Activated CD8-positive, alpha-beta memory T cell treated with anti-CD3 and anti-CD28 coated beads, Interleukin-2, amount 50 U/mL, for 1 hour (primary cell): ENCODE data around the gene ADAMTS14.

Source experiments
- DNase-seq: peaks from one replicate; pipeline ENCODE4 v3.0.0-alpha.2; 2020; ENCODE audit errors: extremely low read depth

ADAMTS14 gene

DNA sequence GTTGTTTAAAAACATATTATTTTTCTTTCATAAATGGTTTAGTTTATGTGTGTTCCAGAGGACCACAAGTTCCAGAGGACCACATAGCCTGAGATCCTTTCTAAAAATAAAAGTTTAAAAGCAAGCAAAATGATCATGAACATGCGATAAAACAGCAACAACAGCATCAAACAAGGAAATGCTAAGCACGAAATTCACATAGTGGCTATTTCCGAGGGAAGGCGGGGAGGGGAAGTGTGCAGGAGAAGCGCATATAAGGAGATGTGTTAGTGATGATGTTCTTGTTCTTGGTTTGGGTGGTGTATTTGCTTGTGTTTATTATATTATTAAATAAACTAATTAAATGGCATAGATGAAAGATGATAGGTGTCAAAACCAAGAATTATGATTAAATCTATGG, 111.7 kb downstream of the ADAMTS14 start:
- DNase-seq = no peak

DNA sequence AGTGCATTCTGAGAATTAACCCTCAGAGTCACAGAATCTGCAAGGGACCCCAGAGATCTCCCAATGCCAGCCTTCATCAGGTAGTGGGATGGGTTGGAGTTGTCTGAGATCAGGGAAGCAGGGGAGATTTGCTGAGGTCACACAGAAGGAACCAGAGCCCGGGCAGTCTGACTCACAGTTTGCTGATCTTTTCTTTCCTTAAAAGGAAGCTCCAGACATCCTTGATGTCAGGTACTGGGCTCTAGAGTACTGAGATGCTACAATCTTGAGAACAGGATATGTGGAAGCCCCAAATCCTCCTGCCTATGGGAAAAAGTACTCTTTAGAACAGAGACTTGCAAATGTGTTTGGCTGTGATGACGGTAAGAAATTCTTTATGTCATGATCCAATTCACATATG, 112.2 kb downstream of the ADAMTS14 start:
- DNase-seq = no peak

DNA sequence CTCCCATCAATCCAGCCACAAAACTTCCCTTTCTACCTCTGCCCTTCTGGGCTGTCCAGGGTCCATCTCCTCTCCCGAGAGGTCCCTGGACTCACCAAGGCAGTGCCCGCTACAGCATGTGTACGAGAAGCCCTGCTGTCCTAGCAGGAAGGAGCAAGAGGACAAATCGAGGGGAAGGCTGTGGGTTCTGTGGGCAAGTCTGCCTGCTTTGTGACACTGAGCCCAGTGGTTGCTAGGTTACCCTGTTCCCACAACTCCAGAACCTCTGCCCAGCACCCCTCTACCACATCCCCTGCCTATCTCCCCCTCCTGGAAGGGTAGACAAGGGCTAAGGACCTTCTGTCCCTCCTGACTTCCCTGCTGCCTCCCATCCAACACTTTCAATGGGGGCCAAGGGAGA, 112.9 kb downstream of the ADAMTS14 start, which contains the start of gene TBATA:
Gene TBATA, minus strand, starts transcription at position 188 of the 400 bp plus-strand sequence. CDS start 1,998 bp downstream, outside the sequence.
- DNase-seq = no peak

DNA sequence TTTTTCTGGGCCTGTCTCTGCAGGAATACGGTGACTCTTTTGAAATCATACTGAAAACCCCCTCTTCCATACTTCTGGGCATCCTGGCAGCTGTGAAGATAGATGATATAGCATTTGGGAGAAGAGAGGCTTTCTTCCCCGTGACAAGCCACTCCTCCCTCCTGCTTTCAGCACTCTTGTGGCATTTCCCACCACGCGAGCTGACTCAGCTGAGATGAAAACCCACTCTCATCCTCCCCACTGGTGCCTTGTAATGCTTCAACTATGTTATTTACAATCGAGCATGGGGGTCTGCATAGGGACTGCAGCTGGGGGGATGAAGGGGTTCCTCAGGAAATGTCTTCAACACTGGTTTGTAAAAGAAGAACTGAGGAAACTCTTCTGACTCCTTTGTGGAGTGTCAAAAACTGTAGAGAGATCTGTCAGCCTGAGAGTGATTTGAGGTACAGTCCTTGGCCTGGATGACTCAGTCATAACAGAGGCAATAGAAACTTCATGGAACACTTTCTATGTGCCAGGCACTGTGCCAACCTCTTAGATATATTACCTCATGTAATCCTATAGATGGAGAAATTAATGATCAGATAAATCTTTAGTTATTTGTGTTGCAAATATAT, 114.6 kb downstream of the ADAMTS14 start:
- DNase-seq = no peak

DNA sequence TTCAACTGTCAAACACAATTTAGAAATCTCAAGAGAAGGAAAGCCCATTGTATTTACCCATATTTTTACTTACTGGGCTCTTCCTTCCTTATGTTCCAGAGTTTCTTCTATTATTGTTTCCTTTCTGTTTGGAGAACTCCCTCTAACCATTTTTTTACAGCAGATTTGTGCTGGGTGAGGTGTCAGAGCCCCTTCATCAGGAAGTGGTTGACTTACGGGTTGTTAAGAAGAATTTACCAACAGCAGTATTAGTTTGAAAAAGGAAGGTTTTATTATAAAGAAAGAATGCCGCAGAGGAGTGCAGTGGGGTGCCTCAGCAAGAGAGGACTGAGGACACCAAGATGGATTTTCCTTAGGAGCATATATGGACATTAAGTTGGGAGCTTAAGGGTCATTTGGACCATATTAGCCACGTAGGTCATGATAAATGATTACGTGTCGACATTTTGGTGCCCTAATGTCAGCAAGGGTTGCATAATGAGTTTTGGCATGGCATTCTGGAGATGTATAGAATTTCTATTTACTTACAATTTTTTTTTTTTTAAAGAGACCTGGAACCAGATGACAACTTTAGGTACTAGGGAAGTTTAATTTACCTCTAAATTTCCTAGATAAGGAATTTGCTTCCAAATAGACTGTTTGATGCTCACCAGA, 119.2 kb downstream of the ADAMTS14 start:
- no peak for DNase-seq

DNA sequence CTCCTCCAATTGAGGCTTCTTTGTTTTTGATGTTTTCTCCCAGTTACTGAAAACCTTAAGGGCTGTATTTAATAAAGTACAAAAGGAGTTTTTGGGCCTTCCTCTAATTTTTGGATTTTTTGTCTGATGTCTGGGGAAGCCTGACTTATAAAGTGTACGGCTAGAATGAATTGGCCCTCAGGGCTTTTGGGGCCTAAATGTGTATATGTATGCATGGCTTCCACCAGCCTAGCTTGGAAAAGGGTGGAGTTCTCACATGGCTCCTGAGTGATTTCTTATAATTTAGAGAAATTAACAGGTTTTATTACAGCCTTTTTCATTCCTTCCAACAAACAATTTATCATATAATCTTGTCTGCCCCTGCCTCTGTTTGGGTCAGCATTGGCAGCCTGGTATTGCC, 123.3 kb downstream of the ADAMTS14 start:
- DNase-seq = no peak

DNA sequence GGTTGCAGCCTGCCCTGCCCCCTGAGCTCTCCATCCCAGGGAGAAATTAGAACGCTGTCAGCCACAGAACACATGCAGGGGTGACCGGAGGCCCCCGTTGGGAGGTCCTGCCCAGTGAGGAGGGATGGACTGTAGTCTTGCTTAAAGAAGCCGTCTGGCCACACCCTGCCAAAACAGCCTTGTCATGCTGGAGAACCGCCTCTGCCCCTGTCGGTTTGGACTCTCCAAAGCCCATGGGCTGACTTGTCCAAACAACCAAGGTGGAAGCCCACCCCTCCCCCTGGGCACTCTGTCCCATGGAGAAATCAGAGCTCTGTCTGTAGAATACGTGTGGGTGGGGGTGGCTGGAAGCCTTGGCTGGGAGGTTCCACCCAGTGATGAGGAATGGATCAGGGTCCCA, 125.5 kb downstream of the ADAMTS14 start:
- no peak for DNase-seq

DNA sequence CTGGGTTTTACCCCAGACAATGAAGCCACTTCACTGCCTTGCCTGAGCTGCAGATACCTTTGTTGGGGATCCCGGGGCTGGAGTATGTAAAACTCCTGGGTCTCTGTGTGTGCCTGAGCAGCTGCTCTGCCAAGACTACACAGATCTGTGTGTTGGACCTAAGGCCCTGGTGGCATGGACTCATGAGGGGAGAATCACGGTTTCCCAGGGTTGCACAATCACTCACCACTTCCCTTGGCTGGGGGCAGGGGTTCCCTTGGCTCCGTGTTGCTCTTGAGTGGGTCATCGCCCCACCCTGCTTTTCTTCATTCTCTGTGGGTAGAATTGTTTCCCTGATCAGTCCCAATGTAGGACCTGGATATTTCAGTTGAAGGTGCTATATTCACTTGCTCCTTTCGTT, 126.8 kb downstream of the ADAMTS14 start:
- DNase-seq = no peak

DNA sequence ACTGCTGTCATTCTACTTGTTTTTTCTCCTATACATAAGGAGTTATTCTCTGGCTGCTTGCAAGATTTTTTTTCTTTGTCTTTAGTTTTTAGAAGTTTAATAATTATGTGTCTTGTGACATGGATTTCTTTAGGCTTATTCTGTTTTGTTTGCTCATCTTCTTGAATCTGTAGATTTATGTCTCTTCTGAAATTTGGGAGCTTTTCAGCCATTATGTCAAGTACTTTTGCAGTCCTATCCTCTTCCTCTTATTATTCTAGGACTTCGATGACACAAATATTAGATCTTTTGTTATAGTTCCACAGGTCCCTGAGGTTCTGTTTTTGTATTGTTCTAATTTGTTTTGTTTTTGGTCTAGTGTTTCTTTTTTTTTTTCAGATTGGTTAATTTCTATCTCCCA, 129.5 kb downstream of the ADAMTS14 start:
- no peak for DNase-seq

DNA sequence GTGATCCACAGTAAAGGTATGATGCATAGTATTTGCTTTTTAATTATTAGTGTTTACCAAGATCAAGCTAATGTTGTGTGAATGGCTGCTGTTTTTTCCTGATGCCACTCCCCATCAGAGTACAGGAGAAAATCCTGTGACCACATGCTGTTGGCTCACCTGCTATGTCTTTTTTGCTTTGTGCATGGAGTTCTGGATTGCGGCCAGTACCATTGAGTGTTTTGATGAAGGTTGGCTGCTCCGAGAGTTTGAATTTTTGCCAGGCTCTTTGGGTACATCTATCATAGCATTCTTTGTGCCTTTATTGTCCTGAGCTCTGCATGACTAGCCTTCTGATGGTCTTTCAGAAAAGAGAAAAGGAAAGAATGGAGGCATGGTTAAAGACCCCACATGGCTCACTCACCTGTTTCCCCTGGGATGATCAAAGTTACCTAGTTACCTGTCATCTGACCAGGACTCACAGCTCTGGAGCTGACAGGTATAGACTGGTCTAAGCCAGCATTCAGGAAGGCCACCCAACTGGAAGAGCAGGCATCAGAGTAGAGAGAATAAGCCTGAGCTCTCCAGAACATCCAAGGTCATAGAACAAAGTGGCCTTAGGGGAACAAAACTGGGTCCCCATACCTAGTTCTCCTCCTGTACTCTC, 131.6 kb downstream of the ADAMTS14 start:
- DNase-seq = no peak

DNA sequence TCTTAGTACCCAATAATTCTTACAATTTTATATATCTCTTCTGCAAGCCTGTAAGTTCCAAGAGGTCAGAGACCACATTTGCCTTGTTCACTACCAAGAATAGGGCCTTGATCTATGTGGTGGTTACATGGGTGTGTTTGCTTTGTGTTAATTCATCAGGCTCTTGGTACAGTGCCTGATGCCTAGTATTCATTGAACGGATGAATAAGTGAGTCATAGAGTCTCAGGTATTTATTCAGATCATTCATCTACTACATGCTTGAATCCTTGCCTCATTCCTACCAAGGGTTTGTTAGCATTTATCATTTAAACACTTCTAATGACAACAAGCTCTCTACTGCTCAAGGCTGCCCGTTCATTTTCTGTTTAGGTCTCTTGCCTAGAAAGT, 132.1 kb downstream of the ADAMTS14 start:
- DNase-seq = no peak

DNA sequence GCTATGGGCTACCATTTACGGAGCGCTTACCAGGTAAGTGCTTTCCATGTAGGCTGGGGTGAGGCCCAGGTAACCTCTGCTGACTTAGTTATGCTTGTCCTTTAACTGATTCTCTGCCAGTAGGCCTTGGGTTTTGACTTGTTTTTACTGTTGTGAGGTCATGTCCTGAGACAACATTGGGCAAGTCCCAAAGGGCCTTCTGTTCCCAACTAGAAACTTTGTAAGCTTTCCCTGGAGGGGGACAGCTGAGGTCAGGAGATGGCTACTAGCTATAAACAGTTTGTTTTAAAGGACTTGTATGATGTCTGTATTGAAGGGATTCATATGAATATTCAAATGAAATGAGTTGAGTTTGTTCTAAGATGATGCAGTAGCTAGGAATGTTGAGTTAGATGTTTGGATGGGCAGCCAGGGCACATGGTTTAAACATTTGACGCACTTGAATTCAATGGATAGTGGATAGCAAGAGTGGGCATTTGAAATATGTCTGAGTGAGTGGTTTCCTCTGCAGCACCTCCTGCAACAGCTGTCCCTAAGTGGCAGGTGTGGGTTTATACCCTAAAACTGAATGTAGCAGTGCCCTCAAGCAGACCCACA, 133.4 kb downstream of the ADAMTS14 start:
- no peak for DNase-seq

DNA sequence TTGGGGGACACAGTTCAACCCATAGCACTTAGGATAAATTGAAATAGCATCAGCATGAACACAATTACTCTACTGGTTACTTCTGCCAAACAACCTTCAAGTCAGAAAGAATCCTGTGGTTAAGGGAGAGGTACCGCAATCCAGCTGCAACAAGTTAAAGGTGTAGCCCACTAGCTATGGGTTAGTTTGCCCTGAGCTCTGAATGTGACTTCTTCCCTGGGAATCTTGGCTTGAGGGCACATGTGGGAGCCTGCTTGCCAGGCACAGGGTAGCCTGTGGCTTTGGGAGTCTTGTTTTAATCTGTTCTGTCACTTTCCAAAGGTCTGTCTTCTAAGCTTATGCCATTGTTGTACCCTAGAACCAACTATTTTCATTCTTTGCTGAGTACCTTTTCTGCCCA, 134.5 kb downstream of the ADAMTS14 start:
- no peak for DNase-seq

DNA sequence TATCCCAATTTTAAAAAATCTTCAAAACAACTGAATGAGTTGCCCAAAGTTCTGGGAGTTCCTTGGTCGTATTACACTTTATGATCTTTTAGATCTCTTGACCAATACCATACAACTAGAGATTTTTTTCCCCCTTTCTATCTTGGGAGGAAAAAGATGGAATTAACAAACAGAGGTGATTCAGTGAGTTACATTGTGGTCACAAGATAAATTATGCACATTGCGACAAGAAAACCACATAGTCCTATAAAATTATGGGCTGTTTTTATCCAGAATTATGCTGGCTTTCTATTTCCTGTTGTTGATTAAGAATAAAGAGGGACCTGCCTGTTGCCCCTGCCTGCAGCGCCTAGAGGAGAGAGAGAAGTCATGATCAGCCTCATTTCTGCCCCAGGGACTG, 135.2 kb downstream of the ADAMTS14 start:
- DNase-seq = no peak

DNA sequence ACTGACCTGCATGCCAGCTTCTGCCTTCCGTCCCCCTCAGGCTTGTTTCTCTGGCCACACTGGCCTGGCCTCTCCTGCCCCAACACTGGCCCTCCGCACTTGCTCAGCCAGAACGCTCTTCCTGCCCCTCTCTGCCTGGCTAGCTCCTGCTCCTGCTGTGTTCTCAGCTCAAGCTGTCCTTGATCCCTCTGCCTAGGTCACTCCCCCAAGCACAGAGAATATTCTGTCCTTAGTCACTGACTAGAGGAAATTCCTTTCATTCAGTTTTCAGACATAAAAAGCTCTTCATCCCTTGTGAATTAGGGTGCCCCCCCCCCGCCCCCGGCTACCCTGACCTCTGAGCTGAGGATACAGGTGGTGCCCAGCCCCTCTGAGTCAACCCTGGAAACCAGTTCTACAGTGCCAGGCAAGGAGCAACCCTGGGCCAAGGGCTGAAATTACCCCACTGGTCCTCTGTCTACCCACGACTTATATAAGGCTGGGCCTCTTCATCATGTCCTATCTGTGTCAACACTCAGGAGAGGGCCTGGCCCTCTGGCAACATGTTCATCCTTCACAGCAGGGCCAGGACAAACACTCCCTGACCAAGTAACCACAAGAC, 136.8 kb downstream of the ADAMTS14 start:
- DNase-seq = no peak

DNA sequence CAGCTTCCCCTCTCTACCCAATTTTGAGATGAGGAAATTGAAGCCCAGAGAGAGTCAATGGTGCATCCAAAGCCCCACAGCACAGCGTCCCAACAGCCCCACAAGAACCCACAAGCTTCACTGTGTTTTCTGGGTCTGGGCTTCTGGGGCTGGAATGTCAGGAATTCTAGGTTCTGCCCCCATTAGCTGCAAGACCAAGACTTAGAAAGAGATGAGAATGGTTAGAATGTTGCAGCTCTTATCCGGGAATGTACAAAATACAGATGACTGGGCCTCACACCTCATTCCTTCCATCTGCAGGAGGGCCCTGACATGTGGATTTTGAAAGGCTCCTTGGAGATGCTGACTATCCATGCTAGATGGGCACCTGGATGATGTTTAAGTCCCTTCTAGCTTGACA, 137.4 kb downstream of the ADAMTS14 start:
- DNase-seq = no peak

DNA sequence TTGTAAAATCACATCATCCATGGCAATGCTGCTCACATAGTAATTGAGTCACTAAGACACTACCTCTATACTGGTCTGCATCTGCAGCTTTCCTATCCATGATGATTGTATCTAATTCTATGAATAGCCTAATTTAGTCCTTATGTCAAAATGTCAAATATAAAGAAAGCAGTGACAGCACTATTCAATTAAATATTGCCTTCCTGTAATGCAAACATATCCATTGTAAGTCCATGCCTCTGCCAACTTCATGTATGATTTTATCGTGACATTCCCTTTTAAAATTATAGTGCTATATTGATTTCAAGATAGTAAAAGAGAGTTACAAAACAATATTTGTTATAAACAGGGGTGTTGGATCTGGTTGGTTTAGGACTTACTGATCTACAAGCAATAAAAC, 138.7 kb downstream of the ADAMTS14 start:
- no peak for DNase-seq

DNA sequence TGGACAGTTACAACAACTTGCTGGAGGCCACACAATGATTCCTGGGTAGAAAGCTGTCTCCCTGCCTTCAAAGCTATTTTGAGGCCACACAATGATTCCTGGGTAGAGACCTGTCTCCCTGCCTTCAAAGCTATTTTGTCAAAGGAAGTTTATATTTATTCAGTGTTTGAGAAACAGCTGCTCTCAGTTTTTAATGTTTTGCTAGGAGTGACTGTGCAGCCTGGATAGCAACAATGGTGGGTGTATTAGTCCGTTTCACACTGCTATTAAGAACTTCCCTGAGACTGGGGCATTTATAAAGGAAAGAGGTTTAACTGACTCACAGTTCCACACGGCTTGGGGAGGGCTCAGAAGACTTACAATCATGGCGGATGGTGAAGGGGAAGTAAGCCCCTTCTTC, 139.6 kb downstream of the ADAMTS14 start:
- DNase-seq = no peak
